GM12892 (cell line): ENCODE data around the gene GRK3.

Source experiments
- POLR2A ChIP-seq: IDR thresholded peaks from 2 replicates; pipeline ENCODE4 v1.6.1; 2011; ENCODE audit warnings: low read depth, low read length, control low read depth
- POLR2AphosphoS5 ChIP-seq: IDR thresholded peaks from 2 replicates; pipeline ENCODE4 v1.6.1; 2011; ENCODE audit warnings: low read depth, low read length, control low read depth
- TAF1 ChIP-seq: IDR thresholded peaks from 2 replicates; pipeline ENCODE4 v1.6.1; 2011; ENCODE audit warnings: low read depth, mild to moderate bottlenecking, control low read depth, low read length, borderline replicate concordance

DNA sequence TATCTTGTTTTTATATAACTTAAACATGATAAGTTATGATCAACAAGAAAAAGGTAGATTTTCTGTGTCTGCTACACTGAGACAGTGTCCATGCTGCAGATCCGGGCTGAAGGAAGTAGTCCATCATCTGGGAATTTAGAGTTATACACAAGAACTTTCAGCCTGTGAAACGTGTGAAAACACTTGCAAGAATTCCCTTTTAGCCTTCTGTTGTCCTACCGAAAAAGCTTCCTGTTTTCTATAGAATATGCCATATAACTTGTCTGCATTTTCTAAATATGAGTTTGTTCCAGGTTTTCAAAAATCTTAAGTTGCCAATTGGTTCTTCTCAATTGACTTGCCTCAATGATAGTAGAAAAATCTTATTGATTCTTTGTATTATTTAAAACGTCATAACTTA, 113.2 kb downstream of the GRK3 start:
- TF ChIP-seq POLR2AphosphoS5 (no peak), POLR2A (no peak), TAF1 (no peak)
